Stimulated activated CD8-positive, alpha-beta memory T cell treated with anti-CD3 and anti-CD28 coated beads, Interleukin-4, amount 100 ng/mL, for 4 hours (primary cell): ENCODE measurements around the gene FOXD4L1.
"Not testable (repeated sequence)": the region's sequence is repeated elsewhere in the genome, so short reads cannot be mapped to it uniquely, and the experiment has no call there.

ENCODE experiments used
- DNase-seq, 2 donors: peaks; one replicate each; pipeline ENCODE4 v3.0.0-alpha.2; 2020; ENCODE audit warnings: low read depth in 2 of 2, low spot score in 1 of 2

Gene FOXD4L1

DNA sequence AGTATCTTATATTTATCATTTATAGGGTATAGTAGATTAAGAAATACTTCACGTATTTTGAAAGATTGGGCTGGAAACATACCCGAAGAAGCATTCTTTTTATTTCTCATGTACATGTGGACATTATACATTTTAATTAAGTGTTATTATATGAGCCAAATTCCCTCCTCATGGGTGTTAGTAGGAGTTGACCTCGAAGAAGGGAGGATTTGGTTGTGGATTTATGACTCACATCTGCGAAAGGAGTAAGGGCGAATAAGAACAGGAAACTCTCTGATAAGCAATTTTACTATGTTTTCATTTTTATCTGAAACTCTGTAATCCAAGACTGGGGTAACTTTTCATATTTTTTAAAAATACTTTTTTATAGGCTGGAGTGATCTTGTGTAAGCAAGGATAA lies 23.0 kb downstream of the FOXD4L1 start:
- not testable (repeated sequence) for DNase-seq

DNA sequence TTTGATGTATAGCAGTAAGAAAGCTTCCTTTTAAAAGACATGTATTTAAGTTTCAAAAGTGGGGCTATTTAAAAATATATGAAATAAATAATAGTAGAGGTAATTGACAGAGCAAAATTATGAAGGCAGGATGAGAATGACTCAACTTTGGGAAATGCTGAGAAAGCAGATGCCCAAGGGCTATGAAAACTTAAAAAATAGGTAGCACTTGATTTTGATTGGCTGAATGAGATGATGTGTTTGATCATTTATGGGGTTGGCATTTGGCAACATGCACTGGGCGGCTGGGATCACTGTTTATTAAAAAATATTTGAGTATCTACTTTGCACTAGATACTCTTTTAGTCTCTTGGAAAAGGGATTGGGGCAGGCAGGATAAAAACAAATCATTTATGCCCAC lies 26.5 kb downstream of the FOXD4L1 start:
- not testable (repeated sequence) for DNase-seq

DNA sequence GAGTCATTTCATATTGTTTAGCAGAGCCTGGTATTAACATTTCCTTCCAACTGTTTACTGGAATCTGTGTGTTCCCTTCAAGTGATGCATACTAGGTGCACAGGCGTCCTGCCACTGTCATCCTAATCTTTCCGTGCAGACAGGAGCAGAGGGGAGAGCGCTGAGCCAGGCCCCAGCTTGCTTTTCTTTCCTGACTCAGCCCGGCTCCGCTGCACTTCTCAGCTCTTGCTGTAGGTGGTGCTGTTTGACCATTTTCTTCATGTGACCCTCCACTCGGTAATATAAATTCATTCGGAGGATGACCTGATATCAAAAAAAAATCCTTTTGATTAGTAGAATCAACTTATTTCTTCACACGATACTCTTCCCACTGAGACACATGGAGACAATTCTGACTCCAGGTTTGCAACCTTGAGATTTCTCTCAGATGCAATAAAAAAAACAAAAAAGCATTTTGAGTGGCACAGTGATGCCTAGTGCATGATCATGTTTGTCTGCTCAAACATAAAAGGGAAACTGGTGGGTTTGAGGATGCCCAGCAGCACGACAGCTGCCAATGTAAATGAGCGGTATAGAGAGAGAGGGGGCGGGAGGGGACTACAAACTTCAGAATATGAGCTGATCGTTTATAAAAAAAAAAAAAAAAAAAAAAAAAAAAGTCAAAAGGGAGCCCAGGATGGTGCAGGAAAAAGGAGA lies 29.0 kb downstream of the FOXD4L1 start:
- DNase-seq = not testable (repeated sequence)

DNA sequence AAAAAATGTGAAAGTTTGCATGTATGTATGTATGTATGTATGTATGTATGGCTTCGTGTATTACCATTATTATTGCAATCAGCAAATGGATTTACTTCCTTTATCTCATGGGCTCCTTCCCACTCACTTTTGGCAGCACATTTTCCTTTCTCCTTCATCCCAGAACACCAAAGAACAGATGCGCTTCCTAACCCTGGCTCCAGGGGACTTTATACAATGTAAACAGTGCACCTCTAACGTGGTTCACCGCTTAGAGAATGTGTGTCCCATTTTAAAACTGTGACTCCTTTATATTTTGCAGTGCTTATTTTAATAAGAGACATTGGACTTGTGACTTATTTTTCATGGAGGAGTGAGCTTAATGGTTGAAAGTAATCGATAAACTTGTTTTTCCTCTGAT lies 29.7 kb downstream of the FOXD4L1 start:
- not testable (repeated sequence) for DNase-seq

DNA sequence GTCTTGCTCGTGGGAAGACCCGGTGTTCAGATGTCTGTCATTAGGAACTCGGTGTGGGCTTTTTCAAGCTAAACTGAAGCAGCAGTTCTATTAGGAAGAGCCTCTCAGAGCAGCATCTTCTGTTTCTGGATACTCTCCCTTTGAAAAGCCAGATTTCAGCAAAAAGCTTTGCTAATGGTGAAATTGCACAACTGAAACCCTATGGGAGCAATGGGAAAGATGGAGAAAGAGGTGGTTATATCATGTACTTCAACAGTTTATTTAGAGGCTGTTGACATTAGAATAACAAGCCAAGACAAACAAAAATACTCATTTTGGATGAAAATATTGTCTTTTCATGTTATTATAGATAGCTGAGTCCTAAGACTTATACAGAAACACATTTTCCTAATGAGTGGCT lies 30.4 kb downstream of the FOXD4L1 start:
- not testable (repeated sequence) for DNase-seq

DNA sequence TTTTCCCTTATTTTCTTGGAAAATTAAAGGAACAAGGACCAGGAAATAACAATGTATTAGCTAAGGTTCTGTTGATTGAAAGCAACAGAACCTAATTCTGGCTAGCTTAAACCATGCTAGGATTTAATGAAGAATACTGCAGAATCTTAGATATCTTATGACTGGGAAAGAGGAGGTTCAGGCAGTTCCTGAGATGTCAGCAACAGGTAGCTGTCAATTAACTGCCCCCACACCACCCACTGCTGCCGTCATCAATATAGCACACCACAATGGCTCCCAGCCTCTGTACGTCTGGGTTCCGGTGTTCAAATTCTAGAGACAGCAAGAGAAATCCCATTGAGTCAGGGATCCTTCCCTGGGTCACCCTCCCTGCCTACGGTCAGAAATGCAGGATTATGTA lies 34.5 kb downstream of the FOXD4L1 start:
- DNase-seq = not testable (repeated sequence)

DNA sequence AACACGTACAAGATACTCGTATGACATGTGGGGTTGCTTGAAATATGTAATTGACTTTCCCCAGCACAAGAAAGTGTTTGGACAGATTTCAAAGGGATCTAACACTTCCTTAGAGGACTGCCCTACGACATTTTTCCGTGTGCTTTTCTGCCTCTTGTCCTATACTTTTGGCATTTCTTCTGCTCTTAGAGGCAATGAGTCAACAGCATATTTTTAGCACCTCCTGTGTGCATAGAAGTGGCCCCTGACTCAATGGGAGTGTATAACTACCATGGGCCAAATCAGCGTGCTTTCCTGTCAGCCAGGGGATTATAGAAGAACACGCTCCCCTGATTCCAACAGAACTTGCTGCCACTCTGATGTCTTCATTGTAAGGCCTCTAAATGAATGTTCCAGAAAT lies 38.1 kb downstream of the FOXD4L1 start:
- not testable (repeated sequence) for DNase-seq

DNA sequence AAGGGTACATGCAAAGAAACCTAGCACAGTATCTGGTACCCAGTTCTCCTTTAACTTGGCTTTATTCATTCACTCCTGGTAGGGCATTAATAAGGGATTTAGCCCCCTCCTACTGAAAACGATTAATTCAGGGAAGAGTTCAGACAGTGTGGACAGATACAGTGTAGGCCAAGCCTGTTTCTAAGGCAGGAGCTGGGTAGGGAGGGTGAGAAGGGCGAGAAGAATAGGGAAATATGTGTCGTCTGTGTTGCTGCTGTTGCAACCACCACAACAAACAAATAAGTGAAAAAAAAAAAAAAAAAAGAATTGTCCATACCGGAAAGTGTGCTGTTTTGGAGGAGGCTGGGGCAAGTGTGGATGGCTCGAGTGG lies 42.4 kb downstream of the FOXD4L1 start:
- not testable (repeated sequence) for DNase-seq

DNA sequence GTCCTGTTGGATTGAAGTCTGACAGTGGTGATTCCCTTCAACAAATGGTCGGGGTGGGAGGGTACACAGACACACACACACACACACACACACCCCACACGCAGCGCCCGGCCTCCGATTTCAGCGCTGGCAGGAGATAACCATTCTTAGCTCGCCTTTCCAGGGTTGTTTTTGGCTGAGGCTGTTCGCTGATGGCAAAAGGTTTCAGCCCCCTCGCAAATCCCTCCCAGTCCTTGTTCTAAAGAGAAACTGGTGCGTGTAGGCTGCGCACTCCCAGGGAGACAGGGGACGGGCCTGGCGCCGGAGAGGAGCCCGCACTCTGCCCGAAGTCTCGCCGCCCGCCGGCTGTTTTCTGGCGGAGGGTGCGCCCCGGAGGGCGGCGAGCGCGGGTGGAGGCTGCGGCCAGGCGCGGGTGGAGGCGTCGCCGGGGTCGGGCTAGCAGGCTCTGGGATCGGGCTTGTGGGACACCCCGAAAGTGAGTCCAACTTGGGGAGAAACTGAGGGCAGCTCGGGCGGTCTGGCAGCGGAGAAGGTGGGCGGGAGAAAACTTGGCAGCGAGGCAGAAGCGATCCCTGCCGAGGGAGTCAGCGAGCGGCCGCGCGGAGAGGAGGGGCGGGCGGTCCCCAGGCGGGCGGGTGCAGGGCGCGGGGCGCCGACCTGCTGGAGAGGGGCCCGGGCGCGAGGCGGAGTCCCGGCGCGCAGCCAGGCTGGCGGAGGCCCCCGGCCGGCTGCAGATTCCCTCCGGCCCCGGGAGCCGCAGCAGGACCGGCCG lies 42.9 kb downstream of the FOXD4L1 start:
- DNase-seq = not testable (repeated sequence)

DNA sequence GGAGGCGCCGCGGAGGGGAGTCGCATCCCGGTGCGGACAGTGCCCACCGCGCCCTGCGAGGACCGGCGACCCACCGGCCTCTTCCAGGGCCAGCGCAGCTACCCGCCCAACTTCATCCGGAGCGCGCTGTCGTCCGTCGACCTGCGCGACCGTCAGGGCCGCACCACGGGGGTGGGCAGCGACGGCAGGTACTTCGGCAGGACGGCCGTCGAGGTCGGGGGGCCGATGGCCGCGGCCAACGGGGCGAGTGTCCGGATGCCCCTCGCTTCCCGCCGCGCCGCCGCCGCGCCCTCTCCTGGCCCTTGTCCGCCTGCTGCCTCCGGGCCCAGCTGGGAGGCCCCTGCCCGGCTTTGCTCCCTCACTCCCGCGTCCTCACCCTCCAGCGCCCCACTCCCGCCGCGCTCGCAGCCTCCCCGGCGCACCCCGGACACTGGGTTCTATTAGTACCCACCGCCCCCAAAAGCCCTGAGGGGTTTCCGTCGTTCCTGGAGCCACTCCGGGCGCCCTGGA lies 43.6 kb downstream of the FOXD4L1 start:
- not testable (repeated sequence) for DNase-seq

DNA sequence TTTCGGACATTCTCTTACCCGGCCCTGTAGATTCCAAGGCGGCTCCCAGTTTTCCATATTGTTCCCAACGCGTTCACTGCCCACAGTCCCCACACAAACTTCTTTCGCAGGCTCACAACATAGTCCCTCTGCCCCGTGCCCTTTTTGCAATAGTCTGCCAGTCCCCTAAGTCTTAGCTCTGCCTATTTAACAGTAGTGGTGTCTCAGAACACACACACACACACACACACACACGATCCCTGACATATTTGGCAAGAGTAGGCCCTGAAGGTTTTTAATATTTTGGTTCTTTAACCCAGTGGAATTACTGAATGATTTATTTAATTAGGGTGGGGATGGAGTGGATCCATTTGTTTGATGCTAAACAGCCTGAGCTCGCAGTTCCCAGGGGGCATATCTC lies 44.1 kb downstream of the FOXD4L1 start:
- DNase-seq = not testable (repeated sequence)
